SK-N-SH (cell line): Measurements from ENCODE around the gene ACTL10. TPM values are rescaled to one million over a fixed set of nuclear protein-coding genes. Genes with fewer than 3 reads are reported as not detected.

Experiments used
- CTCF ChIA-PET: fragments of 300-600, 350-600 bp; formaldehyde crosslinking; extraction: SDS; loops from one replicate; lab custom pipeline; 2021; lab: Yijun Ruan, JAX
- POLR2A ChIA-PET: fragments of 350-600 bp; sonication (Branson Sonifier 250); formaldehyde crosslinking; extraction: SDS; loops from one replicate; lab custom pipeline; 2020; ENCODE audit warnings: antibody characterized with exemption, inconsistent platforms; lab: Yijun Ruan, JAX
- DNase-seq: peaks from one replicate; pipeline ENCODE4 v3.0.0; 2012
- H2AFZ ChIP-seq: fragments of 200-600 bp; sonication (generic); 2 replicates; pipeline ENCODE4 v1.8.1; 2016; ENCODE audit warnings: antibody characterized with exemption, mild to moderate bottlenecking, low read depth
- H3F3A ChIP-seq: fragments of 200-600 bp; sonication (generic); replicated peaks from 2 replicates; pipeline ENCODE3; 2016; ENCODE audit warnings: antibody characterized with exemption, mild to moderate bottlenecking; ENCODE audit not compliant: insufficient read depth
- H3K27ac ChIP-seq, 2 experiments: fragments of 200-500 bp in 1 of 2; fragments of 200-600 bp in 1 of 2; sonication (Bioruptor generic) in 1 of 2; sonication (generic), shearing (Covaris generic) in 1 of 2; 2 replicates each; pipeline versions ENCODE4 v1.5.1 to v1.6.1; 2014 to 2016; ENCODE audit warnings: low read depth in 2 of 2, inconsistent platforms in 1 of 2, low read length in 1 of 2, mild to moderate bottlenecking in 1 of 2, mixed read lengths in 1 of 2
- H3K27me3 ChIP-seq: fragments of 200-600 bp; sonication (generic), shearing (Covaris generic); 2 replicates; pipeline ENCODE4 v1.6.1; 2016; ENCODE audit warnings: mixed run types; ENCODE audit not compliant: insufficient read depth
- H3K36me3 ChIP-seq, 2 experiments: fragments of 200-500 bp in 1 of 2; fragments of 200-600 bp in 1 of 2; sonication (Bioruptor generic) in 1 of 2; sonication (generic) in 1 of 2; replicated peaks in 1 of 2; 2 replicates each; pipeline versions ENCODE3 to v1.5.1; 2014 to 2016; ENCODE audit warnings: low read length in 1 of 2, mild to moderate bottlenecking in 1 of 2; ENCODE audit not compliant: insufficient read depth in 2 of 2, control insufficient read depth in 1 of 2
- H3K4me1 ChIP-seq, 2 experiments: fragments of 200-500 bp in 1 of 2; fragments of 200-600 bp in 1 of 2; sonication (Bioruptor generic) in 1 of 2; sonication (generic), shearing (Covaris generic) in 1 of 2; 2 replicates each; pipeline versions ENCODE4 v1.5.1 to v1.6.1; 2014 to 2016; ENCODE audit warnings: low read depth in 1 of 2, low read length in 1 of 2, mixed run types in 1 of 2; ENCODE audit not compliant: insufficient read depth in 2 of 2, control insufficient read depth in 1 of 2
- H3K4me2 ChIP-seq: fragments of 200-600 bp; sonication (generic), shearing (Covaris generic); 2 replicates; pipeline ENCODE4 v1.6.1; 2017; ENCODE audit warnings: mixed run types
- H3K4me3 ChIP-seq, 2 experiments: fragments of 200-500 bp in 1 of 2; fragments of 200-600 bp in 1 of 2; sonication (Bioruptor generic) in 1 of 2; sonication (generic), shearing (Covaris generic) in 1 of 2; 2 replicates each; pipeline versions ENCODE4 v1.5.1 to v1.8.1; 2014 to 2016; ENCODE audit warnings: low read depth in 2 of 2, inconsistent platforms in 1 of 2, low read length in 1 of 2, mild to moderate bottlenecking in 1 of 2, mixed read lengths in 1 of 2, moderate library complexity in 1 of 2
- H3K79me2 ChIP-seq: fragments of 200-600 bp; sonication (generic); 2 replicates; pipeline ENCODE4 v1.8.1; 2017; ENCODE audit warnings: mild to moderate bottlenecking; ENCODE audit not compliant: insufficient read depth
- H3K9ac ChIP-seq: fragments of 200-600 bp; sonication (generic); 2 replicates; pipeline ENCODE4 v1.6.1; 2017; ENCODE audit warnings: mixed run types
- H3K9me2 ChIP-seq: fragments of 200-600 bp; sonication (generic); 2 replicates; pipeline ENCODE4 v1.6.1; 2017; ENCODE audit warnings: mixed run types
- H3K9me3 ChIP-seq: fragments of 200-600 bp; sonication (generic); 2 replicates; pipeline ENCODE4 v1.6.1; 2017; ENCODE audit warnings: mixed run types, mild to moderate bottlenecking, moderate library complexity
- H4K20me1 ChIP-seq: fragments of 200-600 bp; sonication (generic); 2 replicates; pipeline ENCODE4 v1.6.1; 2017; ENCODE audit warnings: mild to moderate bottlenecking, mixed run types; ENCODE audit not compliant: insufficient read depth
- CHD2 ChIP-seq: fragments of 150-350 bp; IDR thresholded peaks from 2 replicates; pipeline ENCODE4 v1.6.1; 2018; ENCODE audit warnings: low read length; ENCODE audit not compliant: partially characterized antibody
- CTCF ChIP-seq: fragments of 200-600 bp; sonication (generic); IDR thresholded peaks from 2 replicates; pipeline ENCODE4 v1.6.1; 2017; ENCODE audit warnings: antibody characterized with exemption, mild to moderate bottlenecking, moderate library complexity
- ELF1 ChIP-seq: IDR thresholded peaks from 2 replicates; pipeline ENCODE4 v1.4.0; 2012
- EP300 ChIP-seq, 2 experiments: IDR thresholded peaks; 2 replicates each; pipeline versions ENCODE4 v1.4.0 to v1.6.1; 2012; ENCODE audit warnings: borderline replicate concordance in 1 of 2, low read depth in 1 of 2, low read length in 1 of 2
- EZH2phosphoT487 ChIP-seq: fragments of 200-600 bp; sonication (generic); IDR thresholded peaks from 2 replicates; pipeline ENCODE4 v1.6.1; 2017; ENCODE audit warnings: low read depth, mixed run types, mild to moderate bottlenecking, antibody characterized with exemption, moderate library complexity, borderline replicate concordance
- FOXM1 ChIP-seq: IDR thresholded peaks from 2 replicates; pipeline ENCODE4 v1.4.0; 2012; ENCODE audit warnings: low read depth, mild to moderate bottlenecking
- GATA2 ChIP-seq: sonication (generic); formaldehyde crosslinking; IDR thresholded peaks from 2 replicates; pipeline ENCODE4 v1.5.0; 2020; ENCODE audit warnings: mild to moderate bottlenecking, missing genetic modification reagents
- JUND ChIP-seq: IDR thresholded peaks from 2 replicates; pipeline ENCODE4 v1.4.0; 2012
- MAX ChIP-seq: IDR thresholded peaks from 2 replicates; pipeline ENCODE4 v1.4.0; 2012; ENCODE audit warnings: low read depth
- MEF2A ChIP-seq: IDR thresholded peaks from 2 replicates; pipeline ENCODE4 v1.4.0; 2012; ENCODE audit warnings: low read depth, borderline replicate concordance
- NFIC ChIP-seq: IDR thresholded peaks from 2 replicates; pipeline ENCODE4 v1.4.0; 2012; ENCODE audit warnings: borderline replicate concordance
- PBX3 ChIP-seq: IDR thresholded peaks from 2 replicates; pipeline ENCODE4; 2012
- POLR2AphosphoS5 ChIP-seq: IDR thresholded peaks from 2 replicates; pipeline ENCODE4 v1.6.1; 2012; ENCODE audit warnings: low read depth, low read length
- RAD21 ChIP-seq: IDR thresholded peaks from 2 replicates; pipeline ENCODE4 v1.6.1; 2012; ENCODE audit warnings: mild to moderate bottlenecking, low read length
- RCOR1 ChIP-seq: fragments of 150-350 bp; IDR thresholded peaks from 2 replicates; pipeline ENCODE4 v1.6.1; 2017; ENCODE audit warnings: antibody characterized with exemption, low read length
- RFX5 ChIP-seq: IDR thresholded peaks from 2 replicates; pipeline ENCODE4 v1.6.1; 2012; ENCODE audit warnings: mild to moderate bottlenecking, improper control_type of control experiment, low read length
- RXRA ChIP-seq: IDR thresholded peaks from 2 replicates; pipeline ENCODE4 v1.4.0; 2012; ENCODE audit warnings: low read depth, mild to moderate bottlenecking, borderline replicate concordance
- SMC3 ChIP-seq: IDR thresholded peaks from 2 replicates; pipeline ENCODE4 v1.6.1; 2012; ENCODE audit warnings: low read depth, low read length, improper control_type of control experiment
- TAF1 ChIP-seq: IDR thresholded peaks from 2 replicates; pipeline ENCODE4 v1.6.1; 2012; ENCODE audit warnings: low read depth, mild to moderate bottlenecking, low read length, moderate library complexity, borderline replicate concordance
- TEAD4 ChIP-seq: IDR thresholded peaks from 2 replicates; pipeline ENCODE4 v1.4.0; 2012; ENCODE audit warnings: mild to moderate bottlenecking, borderline replicate concordance; ENCODE audit not compliant: insufficient read depth
- WGBS: methylation state at CpG from one replicate; pipeline ENCODE4 v1.1.6; 2017; ENCODE audit warnings: low lambda C conversion rate; 5-methylcytosine and 5-hydroxymethylcytosine counted together
- polyA plus RNA-seq, 3 experiments: library from polyadenylated mRNA; depleted of rRNA; stranded (reverse); fragments of >200 nt; gene quantifications; 2 replicates each; pipeline ENCODE4 v1.2.3, GENCODE V29; 2012
- TF ChIP-seq, protein P1 (sequence below): fragments of 150-350 bp; IDR thresholded peaks from 2 replicates; pipeline ENCODE4 v1.6.1; 2016; ENCODE audit warnings: mild to moderate bottlenecking, low read depth, low read length
- TF ChIP-seq, protein P2 (sequence below): IDR thresholded peaks from 2 replicates; pipeline ENCODE4 v1.4.0; 2012; ENCODE audit warnings: low read depth, borderline replicate concordance

Gene ACTL10
- polyA plus RNA-seq, 1 of the 3 experiments (the other 2 are of a cell fraction): 0.25 TPM

DNA sequence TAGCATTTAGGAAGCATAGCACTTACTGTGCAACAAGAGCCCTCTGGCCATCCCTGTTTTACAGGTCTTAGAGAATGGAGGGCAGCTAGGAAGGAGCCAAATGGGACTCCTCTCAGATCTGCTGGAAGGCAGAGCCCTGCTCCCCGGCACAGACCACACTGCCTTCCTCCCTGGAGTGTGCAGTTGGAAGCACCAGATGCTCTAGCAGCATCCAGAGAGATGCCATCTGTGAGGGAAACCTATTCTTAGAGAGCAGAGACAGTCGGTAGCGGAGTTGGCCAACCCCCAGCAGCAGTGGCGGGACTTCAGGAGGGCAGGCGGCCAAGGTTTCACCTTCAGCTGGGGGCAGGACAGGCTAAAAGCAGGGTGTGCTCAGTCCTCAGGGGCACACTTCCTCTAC lies 36.1 kb downstream of the ACTL10 start:
- Histone ChIP-seq H3K4me1 (peaks cover 0 to 15% of the 10 kb centered on the region in 2 experiments; a peak in 1 of 4 replicates), H3K36me3 (peaks cover 0 to 5% of the 10 kb centered on the region in 2 experiments), H3K79me2 (no peaks in the 10 kb centered on the region), H3K4me2 (no peak overlapping the region), H3K9me2 (no peaks in the 10 kb centered on the region), H3K9ac (no peak overlapping the region), H4K20me1 (no peaks in the 10 kb centered on the region), H3K27me3 (no peaks in the 10 kb centered on the region), H3K27ac (peak overlapping the region in 1 of 2 experiments; percentile 78; a peak in 2 of 4 replicates), H3F3A (no peaks in the 10 kb centered on the region), H3K4me3 (no peak overlapping the region), H3K9me3 (no peaks in the 10 kb centered on the region), H2AFZ (no peak overlapping the region)
- WGBS: 13% methylated on average over 3 of the region's 5 CpGs
- ChIA-PET CTCF (interaction anchor here (1.2 to 2.7 kb wide), 3 partner anchors 30 to 366 kb away, joined by 3 to 9 read pairs (median 4); no protein-coding TSS in a partner anchor), POLR2A (interaction anchor here (1.3 kb wide), 1 partner anchor 17 kb away, joined by 3 read pairs; the partner anchor contains the start of gene PXMP4)
- TF ChIP-seq POLR2AphosphoS5 (no peak), EP300 (IDR thresholded peaks at IDR 0.05; ENCODE audit: borderline replicate concordance in 1 of 2, low read depth in 1 of 2, low read length in 1 of 2) (0 out of 4 replicates have a peak, but pooled peaks of 1 of the 2 experiments have one; percentile 23), RAD21 (no peak), ELF1 (no peak), CHD2 (peak; percentile 29), GATA2 (CRISPR knock-in tag) (peak; percentile 50; the same call in 1 of the 2 replicates), CTCF (no peak), RCOR1 (peak; percentile 60; the same call in 1 of the 2 replicates), TAF1 (no peak), SMC3 (no peak), MAX (no peak), NFIC (no peak), RXRA (no peak)
- DNase-seq: peak; percentile 83

- CTCF ChIA-PET: interaction anchor here (0.6 to 2.7 kb wide), 6 partner anchors 11 to 365 kb away, joined by 3 to 9 read pairs (median 3); no protein-coding TSS in a partner anchor
- H3K36me3 ChIP-seq: peaks cover 0 to 5% of the 10 kb centered on the region in 2 experiments
- H4K20me1 ChIP-seq: no peaks in the 10 kb centered on the region
- H3K27me3 ChIP-seq: no peaks in the 10 kb centered on the region
- no peak overlapping the region for H3K4me3 ChIP-seq
- H3K9me3 ChIP-seq: no peaks in the 10 kb centered on the region
- no peaks in the 10 kb centered on the region for H3K79me2 ChIP-seq
- H3K27ac ChIP-seq: peak overlapping the region in 1 of 2 experiments; percentile 78; a peak in 2 of 4 replicates
- no peak overlapping the region for H3K4me2 ChIP-seq
- H3K9ac ChIP-seq: no peak overlapping the region
- POLR2A ChIA-PET: interaction anchor here (1.3 kb wide), 1 partner anchor 17 kb away, joined by 3 read pairs; the partner anchor contains the start of gene PXMP4
- no peak for DNase-seq
- H3K4me1 ChIP-seq: peaks cover 0 to 15% of the 10 kb centered on the region in 2 experiments; a peak in 1 of 4 replicates
- no peaks in the 10 kb centered on the region for H3K9me2 ChIP-seq
- 98% methylated on average over 6 of the region's 8 CpGs for WGBS
- H2AFZ ChIP-seq: no peak overlapping the region
- TF ChIP-seq EZH2phosphoT487 (no peak), RFX5 (no peak), TEAD4 (no peak), NFIC (no peak), RAD21 (no peak), MAX (no peak), ELF1 (no peak), FOXM1 (no peak), JUND (no peak), MEF2A (no peak), PBX3 (no peak), POLR2AphosphoS5 (no peak)
- TF ChIP-seq, protein P1, sequence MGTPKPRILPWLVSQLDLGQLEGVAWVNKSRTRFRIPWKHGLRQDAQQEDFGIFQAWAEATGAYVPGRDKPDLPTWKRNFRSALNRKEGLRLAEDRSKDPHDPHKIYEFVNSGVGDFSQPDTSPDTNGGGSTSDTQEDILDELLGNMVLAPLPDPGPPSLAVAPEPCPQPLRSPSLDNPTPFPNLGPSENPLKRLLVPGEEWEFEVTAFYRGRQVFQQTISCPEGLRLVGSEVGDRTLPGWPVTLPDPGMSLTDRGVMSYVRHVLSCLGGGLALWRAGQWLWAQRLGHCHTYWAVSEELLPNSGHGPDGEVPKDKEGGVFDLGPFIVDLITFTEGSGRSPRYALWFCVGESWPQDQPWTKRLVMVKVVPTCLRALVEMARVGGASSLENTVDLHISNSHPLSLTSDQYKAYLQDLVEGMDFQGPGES: no peak
- TF ChIP-seq, protein P2, sequence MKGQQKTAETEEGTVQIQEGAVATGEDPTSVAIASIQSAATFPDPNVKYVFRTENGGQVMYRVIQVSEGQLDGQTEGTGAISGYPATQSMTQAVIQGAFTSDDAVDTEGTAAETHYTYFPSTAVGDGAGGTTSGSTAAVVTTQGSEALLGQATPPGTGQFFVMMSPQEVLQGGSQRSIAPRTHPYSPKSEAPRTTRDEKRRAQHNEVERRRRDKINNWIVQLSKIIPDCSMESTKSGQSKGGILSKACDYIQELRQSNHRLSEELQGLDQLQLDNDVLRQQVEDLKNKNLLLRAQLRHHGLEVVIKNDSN: no peak
- no peaks in the 10 kb centered on the region for H3F3A ChIP-seq
These were observed 36.9 kb downstream of the ACTL10 start for GRCh38 chr20:33703498-33704137.
